Renal pelvis (tissue), 4 donors: ENCODE results near the gene DIDO1. TPM values are rescaled to one million over a fixed set of nuclear protein-coding genes. Genes with fewer than 3 reads are reported as not detected.
"Not testable (repeated sequence)": the region's sequence is repeated elsewhere in the genome, so short reads cannot be mapped to it uniquely, and the experiment has no call there.

Experiments used
- DNase-seq: peaks from one replicate; pipeline ENCODE4 v3.0.0-alpha.2; 2013
- polyA plus RNA-seq, 3 donors: library from polyadenylated mRNA; unstranded; fragments of 120-200 nt; gene quantifications; one replicate each; pipeline ENCODE4 v1.2.1, GENCODE V29; 2013; ENCODE audit not compliant: insufficient read length in 3 of 3

Gene DIDO1
- polyA plus RNA-seq, 3 donors, result 61.7 to 68.5 (median 64.8) TPM

- no peak for DNase-seq
These were observed 7.7 kb upstream of the DIDO1 start for GRCh38 chr20:62933966-62934365.

GRCh38 chr20:62931464-62931863 lies 5.2 kb upstream of the DIDO1 start:
- no peak for DNase-seq

GRCh38 chr20:62929051-62929538 lies 2.8 kb upstream of the DIDO1 start:
- DNase-seq, result peak; percentile 42

GRCh38 chr20:62928246-62928939 lies 2.1 kb upstream of the DIDO1 start:
- DNase-seq, result no peak

- no peak for DNase-seq
These were observed 912 bp upstream of the DIDO1 start for GRCh38 chr20:62927128-62927705.

- DNase-seq, result no peak
These were observed 681 bp downstream of the DIDO1 start for GRCh38 chr20:62925420-62926228.

GRCh38 chr20:62925076-62925419 lies 1.3 kb downstream of the DIDO1 start:
- no peak for DNase-seq

- no peak for DNase-seq
These were observed 1.7 kb downstream of the DIDO1 start for GRCh38 chr20:62924442-62925075.

GRCh38 chr20:62923669-62924441 lies 2.5 kb downstream of the DIDO1 start:
- DNase-seq, result no peak

GRCh38 chr20:62923059-62923668 lies 3.1 kb downstream of the DIDO1 start:
- DNase-seq, result not testable (repeated sequence)

- no peak for DNase-seq
These were observed 3.8 kb downstream of the DIDO1 start for GRCh38 chr20:62922451-62922921.

- DNase-seq, result no peak
These were observed 5.1 kb downstream of the DIDO1 start for GRCh38 chr20:62921119-62921687.

GRCh38 chr20:62920039-62920645 lies 6.2 kb downstream of the DIDO1 start:
- DNase-seq, result no peak

- DNase-seq, result no peak
These were observed 7.5 kb downstream of the DIDO1 start for GRCh38 chr20:62918831-62919230.

- DNase-seq, result no peak
These were observed 8.2 kb downstream of the DIDO1 start for GRCh38 chr20:62918147-62918546.

GRCh38 chr20:62917720-62918119 lies 8.6 kb downstream of the DIDO1 start:
- no peak for DNase-seq

- no peak for DNase-seq
These were observed 9.4 kb downstream of the DIDO1 start for GRCh38 chr20:62916703-62917476.

GRCh38 chr20:62914970-62915457 lies 11.3 kb downstream of the DIDO1 start:
- DNase-seq, result no peak

- DNase-seq, result no peak
These were observed 11.9 kb downstream of the DIDO1 start for GRCh38 chr20:62914436-62914835.
